BE2C (cell line): Measurements from ENCODE around the gene DPPA5. TPM values are rescaled to one million over a fixed set of nuclear protein-coding genes. Genes with fewer than 3 reads are reported as not detected.
"Not testable (repeated sequence)": the region's sequence is repeated elsewhere in the genome, so short reads cannot be mapped to it uniquely, and the experiment has no call there.

Source experiments
- DNase-seq: peaks from one replicate; pipeline ENCODE4 v3.0.0-alpha.2; 2020
- H3K27me3 ChIP-seq: fragments of 250-450 bp; sonication (Bioruptor Pico); 2 replicates; pipeline ENCODE4 v1.5.1; 2020; ENCODE audit warnings: mild to moderate bottlenecking
- H3K36me3 ChIP-seq: fragments of 250-450 bp; sonication (Bioruptor Pico); 2 replicates; pipeline ENCODE4 v1.5.1; 2020; ENCODE audit warnings: mild to moderate bottlenecking
- H3K4me1 ChIP-seq: fragments of 250-450 bp; sonication (Bioruptor Pico); 2 replicates; pipeline ENCODE4 v1.5.1; 2020
- H3K4me3 ChIP-seq: 2 replicates; pipeline ENCODE4 v1.5.1; 2011; ENCODE audit warnings: low read depth, low read length
- H3K9me3 ChIP-seq: fragments of 250-450 bp; sonication (Bioruptor Pico); 2 replicates; pipeline ENCODE4 v1.5.1; 2020
- CTCF ChIP-seq: IDR thresholded peaks from 2 replicates; pipeline ENCODE4 v1.5.1; 2012; ENCODE audit warnings: mild to moderate bottlenecking, low read depth, low read length
- polyA plus RNA-seq: library from polyadenylated mRNA; unstranded; fragments of >200 nt; gene quantifications from one replicate; pipeline ENCODE4 v1.2.1, GENCODE V29; 2012; ENCODE audit warnings: low read depth, missing spikeins; ENCODE audit not compliant: insufficient read length, insufficient read depth

Gene DPPA5
- polyA plus RNA-seq = not detected

- DNase-seq = no peak
- Histone ChIP-seq H3K4me1 (no peaks in the 10 kb centered on the region), H3K27me3 (no peaks in the 10 kb centered on the region), H3K36me3 (no peaks in the 10 kb centered on the region), H3K9me3 (no peaks in the 10 kb centered on the region), H3K4me3 (no peak within 1 kb of the TSS)
- no peak for TF ChIP-seq CTCF
Measured at GRCh38 chr6:73353636-73354593, at the start of gene DPPA5. Gene DPPA5 (minus strand): TSS chr6:73354276. CDS start chr6:73354225, 51 bp downstream.

GRCh38 chr6:73400656-73401055 lies 46.6 kb upstream of the DPPA5 start:
- Histone ChIP-seq H3K36me3 (no peaks in the 10 kb centered on the region), H3K9me3 (no peaks in the 10 kb centered on the region), H3K27me3 (no peaks in the 10 kb centered on the region), H3K4me1 (no peaks in the 10 kb centered on the region), H3K4me3 (no peak overlapping the region)
- no peak for DNase-seq
- TF ChIP-seq CTCF = no peak

- no peaks in the 10 kb centered on the region for H3K27me3 ChIP-seq
- no peaks in the 10 kb centered on the region for H3K4me1 ChIP-seq
- H3K9me3 ChIP-seq = no peaks in the 10 kb centered on the region
- no peak overlapping the region for H3K4me3 ChIP-seq
- TF ChIP-seq CTCF = no peak
- H3K36me3 ChIP-seq = no peaks in the 10 kb centered on the region
- DNase-seq = no peak
Measured at GRCh38 chr6:73395875-73396274, 41.8 kb upstream of the DPPA5 start.

- Histone ChIP-seq H3K9me3 (no peaks in the 10 kb centered on the region), H3K4me3 (no peak within 1 kb of the TSS), H3K27me3 (no peaks in the 10 kb centered on the region), H3K36me3 (no peaks in the 10 kb centered on the region), H3K4me1 (no peaks in the 10 kb centered on the region)
- TF ChIP-seq CTCF = no peak
- no peak for DNase-seq
Measured at GRCh38 chr6:73394577-73395354, 40.7 kb upstream of the DPPA5 start, which contains the start of gene DDX43. Gene DDX43 (plus strand): TSS chr6:73394828. CDS start chr6:73394906, 78 bp downstream.

GRCh38 chr6:73393278-73393677 lies 39.2 kb upstream of the DPPA5 start:
- no peak overlapping the region for H3K4me3 ChIP-seq
- no peak for TF ChIP-seq CTCF
- H3K9me3 ChIP-seq = no peaks in the 10 kb centered on the region
- DNase-seq = no peak
- no peaks in the 10 kb centered on the region for H3K36me3 ChIP-seq
- H3K27me3 ChIP-seq = no peaks in the 10 kb centered on the region
- no peaks in the 10 kb centered on the region for H3K4me1 ChIP-seq

GRCh38 chr6:73392188-73392587 lies 38.1 kb upstream of the DPPA5 start:
- H3K27me3 ChIP-seq, H3K4me1 ChIP-seq, H3K9me3 ChIP-seq, DNase-seq, H3K4me3 ChIP-seq, H3K36me3 ChIP-seq: not testable (repeated sequence)
